GM12875 (cell line): ENCODE results near the gene WDR31.

Experiments used
- H3K4me3 ChIP-seq: one replicate; pipeline ENCODE4 v1.5.1; 2011; ENCODE audit warnings: low read depth, low read length, control low read depth
- CTCF ChIP-seq: IDR thresholded peaks from 2 replicates; pipeline ENCODE4 v1.5.1; 2011; ENCODE audit warnings: low read depth, mild to moderate bottlenecking, control low read depth, inconsistent platforms, low read length, moderate library complexity, borderline replicate concordance; ENCODE audit not compliant: insufficient read depth

WDR31 gene

GRCh38 chr9:113315231-113315630 lies 24.8 kb downstream of the WDR31 start:
- no peak for TF ChIP-seq CTCF

GRCh38 chr9:113313261-113313660 lies 26.8 kb downstream of the WDR31 start:
- TF ChIP-seq CTCF = no peak
- no peak overlapping the region for H3K4me3 ChIP-seq

More at GRCh38 chr9:113315231-113315630, 24.8 kb downstream of the WDR31 start:
- H3K4me3 ChIP-seq = no peak overlapping the region

- no peak for TF ChIP-seq CTCF
- H3K4me3 ChIP-seq = no peak overlapping the region
Observed at GRCh38 chr9:113311961-113312360, 28.1 kb downstream of the WDR31 start.

GRCh38 chr9:113310538-113310937 lies 29.5 kb downstream of the WDR31 start:
- no peak overlapping the region for H3K4me3 ChIP-seq
- TF ChIP-seq CTCF = no peak

GRCh38 chr9:113309204-113309813 lies 30.8 kb downstream of the WDR31 start:
- H3K4me3 ChIP-seq = no peak overlapping the region

GRCh38 chr9:113307396-113307975 lies 32.6 kb downstream of the WDR31 start:
- no peak for TF ChIP-seq CTCF
- no peak overlapping the region for H3K4me3 ChIP-seq

More at GRCh38 chr9:113309204-113309813, 30.8 kb downstream of the WDR31 start:
- TF ChIP-seq CTCF = peak; percentile 45; the same call in 1 of the 2 replicates

- no peak overlapping the region for H3K4me3 ChIP-seq
- TF ChIP-seq CTCF = no peak
Observed at GRCh38 chr9:113306566-113306965, 33.5 kb downstream of the WDR31 start.
